HG02678 (cell line): ENCODE measurements around the gene PSME2.
A peak's percentile ranks its signal among the peaks of the same experiment; 100 is the strongest.

ENCODE experiments used
- ATAC-seq: cut with Tn5 transposase; IDR thresholded peaks from one replicate; pipeline ENCODE4 v1.9.1; 2021; ENCODE audit warnings: mild to moderate bottlenecking, moderate library complexity; ENCODE audit not compliant: unreplicated experiment

The PSME2 gene

GRCh38 chr14:24095271-24096068 is 50.9 kb downstream of the PSME2 start:
- peak; percentile 66 for ATAC-seq

GRCh38 chr14:24094841-24095270 is 51.6 kb downstream of the PSME2 start:
- no peak for ATAC-seq

- peak; percentile 49 for ATAC-seq
These were observed 52.2 kb downstream of the PSME2 start, which contains the start of gene PCK2 for GRCh38 chr14:24093901-24094840. PCK2 (plus strand) TSS chr14:24094311; CDS start chr14:24094406, 95 bp downstream.
